H1 (cell line): ENCODE data around the gene DYNAP. TPM values are rescaled to one million over a fixed set of nuclear protein-coding genes. Genes with fewer than 3 reads are reported as not detected.

Source experiments
- CTCF ChIA-PET: fragments of 300-600 bp; sonication (Branson Sonifier 250); formaldehyde crosslinking; loops from one replicate; lab custom pipeline; 2021; ENCODE audit not compliant: partially characterized antibody; lab: Charles Lee
- POLR2A ChIA-PET: fragments of 300-600 bp; sonication (Branson Sonifier 250); formaldehyde crosslinking; loops from one replicate; lab custom pipeline; 2021; ENCODE audit warnings: inconsistent platforms; ENCODE audit not compliant: partially characterized antibody; lab: Charles Lee
- DNase-seq, 2 experiments: peaks; one replicate each; pipeline versions ENCODE4 v3.0.0 to v3.0.0-alpha.2; 2010 to 2022; ENCODE audit warnings: low spot score in 2 of 2, low read depth in 1 of 2, mixed read lengths in 1 of 2
- FAIRE-seq: peaks from 2 replicates; lab custom pipeline; 2011; peaks lifted over from hg19 to GRCh38; lab: Jason Lieb, UNC
- H2AFZ ChIP-seq: 2 replicates; pipeline ENCODE4 v1.8.1; 2012; ENCODE audit warnings: low read length, inconsistent platforms
- H2AK5ac ChIP-seq: 2 replicates; pipeline ENCODE4 v1.6.1; 2013; ENCODE audit warnings: low read depth, low read length
- H2BK120ac ChIP-seq: replicated peaks from 2 replicates; pipeline ENCODE3; 2013; ENCODE audit warnings: low read depth, low read length, inconsistent platforms
- H2BK12ac ChIP-seq: 2 replicates; pipeline ENCODE4 v1.6.1; 2013; ENCODE audit warnings: low read depth, low read length
- H2BK15ac ChIP-seq: 2 replicates; pipeline ENCODE4 v1.6.1; 2013; ENCODE audit warnings: low read length
- H2BK20ac ChIP-seq: 2 replicates; pipeline ENCODE4 v1.6.1; 2013; ENCODE audit warnings: low read length
- H2BK5ac ChIP-seq: 2 replicates; pipeline ENCODE4 v1.6.1; 2013; ENCODE audit warnings: low read depth, low read length
- H3K14ac ChIP-seq: 2 replicates; pipeline ENCODE4 v1.6.1; 2013; ENCODE audit warnings: inconsistent platforms; ENCODE audit not compliant: insufficient read length
- H3K18ac ChIP-seq: 2 replicates; pipeline ENCODE4 v1.6.1; 2013; ENCODE audit warnings: low read length; ENCODE audit errors: extremely low read depth
- H3K23ac ChIP-seq: 2 replicates; pipeline ENCODE4 v1.6.1; 2013; ENCODE audit warnings: inconsistent platforms; ENCODE audit not compliant: insufficient read length
- H3K23me2 ChIP-seq: 2 replicates; pipeline ENCODE4 v1.6.1; 2013; ENCODE audit warnings: low read depth, low read length
- H3K27ac ChIP-seq: 2 replicates; pipeline ENCODE4 v1.6.1; 2011; ENCODE audit warnings: low read depth, low read length, inconsistent platforms
- H3K27me3 ChIP-seq, 4 experiments: replicated peaks in 1 of 4; 1 replicate in 1 of 4; 2 replicates in 3 of 4; pipeline versions ENCODE4 v1.6.1 to v1.8.1; 2011 to 2013; ENCODE audit warnings: low read length in 3 of 4, mild to moderate bottlenecking in 3 of 4, inconsistent platforms in 2 of 4, mixed read lengths in 2 of 4, moderate library complexity in 1 of 4; ENCODE audit not compliant: control insufficient read depth in 3 of 4, insufficient read depth in 3 of 4; ENCODE audit errors: extremely low read depth in 1 of 4
- H3K36me3 ChIP-seq, 4 experiments: 2 replicates each; pipeline versions ENCODE4 v1.6.1 to v1.8.1; 2011 to 2013; ENCODE audit warnings: mild to moderate bottlenecking in 4 of 4, low read length in 3 of 4, moderate library complexity in 2 of 4, control low read depth in 1 of 4, inconsistent platforms in 1 of 4; ENCODE audit not compliant: insufficient read depth in 4 of 4, control insufficient read depth in 2 of 4
- H3K4ac ChIP-seq: replicated peaks from 2 replicates; pipeline ENCODE3; 2013; ENCODE audit warnings: low read length, low read depth, mixed read lengths, inconsistent platforms; ENCODE audit not compliant: insufficient read length
- H3K4me1 ChIP-seq, 4 experiments: replicated peaks in 1 of 4; 1 replicate in 1 of 4; 2 replicates in 3 of 4; pipeline versions ENCODE4 v1.6.1 to v1.8.1; 2011 to 2013; ENCODE audit warnings: low read length in 3 of 4, inconsistent platforms in 2 of 4, mixed read lengths in 1 of 4; ENCODE audit not compliant: insufficient read depth in 4 of 4, control insufficient read depth in 3 of 4
- H3K4me2 ChIP-seq, 2 experiments: 2 replicates each; pipeline versions ENCODE4 v1.6.1 to v1.8.1; 2011 to 2013; ENCODE audit warnings: low read depth in 2 of 2, low read length in 2 of 2, control low read depth in 1 of 2, inconsistent platforms in 1 of 2, mild to moderate bottlenecking in 1 of 2; ENCODE audit not compliant: insufficient read depth in 1 of 2
- H3K4me3 ChIP-seq, 4 experiments: fragments of 200-600, 300-600 bp in 1 of 4; sonication (generic), shearing (Covaris generic), sonication (Bioruptor Twin) in 1 of 4; 2 replicates each; pipeline versions ENCODE4 v1.5.1 to v1.8.1; 2011 to 2016; ENCODE audit warnings: low read length in 4 of 4, low read depth in 3 of 4, control low read depth in 2 of 4, inconsistent platforms in 2 of 4, mild to moderate bottlenecking in 2 of 4, mixed read lengths in 1 of 4, moderate library complexity in 1 of 4; ENCODE audit not compliant: insufficient read depth in 2 of 4; ENCODE audit errors: extremely low read depth in 1 of 4
- H3K56ac ChIP-seq: replicated peaks from 2 replicates; pipeline ENCODE3; 2013; ENCODE audit warnings: low read depth, mild to moderate bottlenecking, mixed read lengths, low read length, inconsistent platforms; ENCODE audit not compliant: insufficient read length
- H3K79me1 ChIP-seq: 2 replicates; pipeline ENCODE4 v1.6.1; 2013; ENCODE audit warnings: low read depth, low read length, control low read depth
- H3K79me2 ChIP-seq, 2 experiments: 2 replicates each; pipeline versions ENCODE4 v1.6.1 to v1.8.1; 2012 to 2013; ENCODE audit warnings: low read length in 2 of 2, mild to moderate bottlenecking in 2 of 2, inconsistent platforms in 1 of 2; ENCODE audit not compliant: insufficient read depth in 2 of 2, control insufficient read depth in 1 of 2
- H3K9ac ChIP-seq, 4 experiments: replicated peaks in 1 of 4; 1 replicate in 1 of 4; 2 replicates in 3 of 4; pipeline versions ENCODE4 v1.6.1 to v1.8.1; 2011 to 2013; ENCODE audit warnings: low read depth in 3 of 4, low read length in 3 of 4, control low read depth in 2 of 4, mild to moderate bottlenecking in 2 of 4, moderate library complexity in 2 of 4, inconsistent platforms in 1 of 4; ENCODE audit errors: extremely low read depth in 1 of 4
- H3K9me3 ChIP-seq, 2 experiments: 2 replicates each; pipeline versions ENCODE4 v1.6.1 to v1.8.1; 2012 to 2013; ENCODE audit warnings: mild to moderate bottlenecking in 2 of 2, moderate library complexity in 2 of 2, control low read depth in 1 of 2, inconsistent platforms in 1 of 2, low read depth in 1 of 2, low read length in 1 of 2, mixed read lengths in 1 of 2; ENCODE audit not compliant: insufficient read depth in 2 of 2
- H4K20me1 ChIP-seq, 2 experiments: replicated peaks in 1 of 2; 2 replicates each; pipeline versions ENCODE3 to v1.8.1; 2011 to 2013; ENCODE audit warnings: inconsistent platforms in 2 of 2, low read length in 2 of 2, mild to moderate bottlenecking in 1 of 2; ENCODE audit not compliant: insufficient read depth in 2 of 2, control insufficient read depth in 1 of 2
- H4K5ac ChIP-seq: 2 replicates; pipeline ENCODE4 v1.6.1; 2013; ENCODE audit warnings: low read length, low read depth, mixed read lengths, inconsistent platforms; ENCODE audit not compliant: insufficient read length
- H4K8ac ChIP-seq: 2 replicates; pipeline ENCODE4 v1.8.0; 2013; ENCODE audit warnings: mild to moderate bottlenecking, moderate library complexity, low read length, inconsistent platforms; ENCODE audit not compliant: insufficient read depth; ENCODE audit errors: extremely low read depth
- H4K91ac ChIP-seq: replicated peaks from 2 replicates; pipeline ENCODE3; 2013; ENCODE audit warnings: low read length, mixed read lengths, inconsistent platforms; ENCODE audit not compliant: insufficient read length
- SUZ12 ChIP-seq: fragments of 200-600 bp; sonication (generic); IDR thresholded peaks from 2 replicates; pipeline ENCODE4 v1.6.1; 2012; ENCODE audit warnings: mild to moderate bottlenecking, inconsistent platforms, low read length, moderate library complexity, mixed read lengths
- whole genome bisulfite sequencing, 2 experiments: shearing (Covaris generic) in 1 of 2; methylation state at CpG; one replicate each; pipeline versions ENCODE4 v1.1.6 to v1.1.7; 2013 to 2015; ENCODE audit warnings: low lambda C conversion rate in 2 of 2, mixed read lengths in 2 of 2, inconsistent platforms in 1 of 2, low coverage in 1 of 2, missing lambda C conversion rate in 1 of 2; ENCODE audit not compliant: insufficient replicate concordance in 2 of 2, insufficient coverage in 1 of 2, insufficient read length in 1 of 2; ENCODE audit errors: extremely low coverage in 1 of 2, missing lambda C conversion rate in 1 of 2; 5-methylcytosine and 5-hydroxymethylcytosine counted together
- polyA plus RNA-seq, 7 experiments: library from polyadenylated mRNA; depleted of rRNA in 3 of 7; stranded (reverse) in 5 of 7; unstranded in 2 of 7; fragments of >200 nt in 5 of 7; fragments of 200-250 nt in 2 of 7; gene quantifications; 1 replicate in 5 of 7; 2 replicates in 1 of 7; 4 replicates in 1 of 7; pipeline versions ENCODE4 v1.2.1 to v1.2.3, GENCODE V29; 2011 to 2013; ENCODE audit warnings: missing spikeins in 2 of 7, mixed read lengths in 2 of 7
- total RNA-seq: library from RNA; stranded (reverse); fragmentation: NEBNext Ultra II Directional; extraction: Animal tissue kit (Norgen Biotek cat#: 25700); gene quantifications from 2 replicates; pipeline ENCODE4 v1.2.1, GENCODE V29; 2021

Gene DYNAP
- total and polyA plus RNA-seq, 2 of the 8 experiments (the other 6 are each of a cell fraction or from before 2014, with no cell fraction given), result 0.22 to 1.5 TPM

- Histone ChIP-seq H3K56ac (no peak overlapping the region), H3K79me1 (no peaks in the 10 kb centered on the region), H4K20me1 (no peaks in the 10 kb centered on the region), H4K5ac (no peak overlapping the region), H4K8ac (no peak overlapping the region), H3K4me2 (no peak overlapping the region), H3K9me3 (peaks cover 8 to 14% of the 10 kb centered on the region in 2 experiments), H2BK20ac (no peak overlapping the region), H2BK120ac (no peak overlapping the region), H2BK5ac (no peak overlapping the region), H3K4me1 (no peaks in the 10 kb centered on the region), H2BK15ac (no peak overlapping the region), H3K23ac (no peak overlapping the region), H3K27me3 (no peaks in the 10 kb centered on the region), H3K18ac (no peak overlapping the region), H3K36me3 (peaks cover 0 to 4% (median 1%) of the 10 kb centered on the region in 4 experiments; a peak in 3 of 8 replicates), H2AFZ (no peak overlapping the region), H3K27ac (no peak overlapping the region), H2AK5ac (no peak overlapping the region), H3K9ac (no peak overlapping the region), H2BK12ac (no peak overlapping the region), H3K14ac (no peak overlapping the region), H3K4me3 (no peak overlapping the region), H3K79me2 (no peaks in the 10 kb centered on the region), H3K23me2 (no peaks in the 10 kb centered on the region), H4K91ac (no peak overlapping the region), H3K4ac (no peak overlapping the region)
- 84% methylated on average over 1 of the region's 1 CpG; no CpG with 5 or more reads in 1 of the 2 experiments for WGBS, 2 experiments
- ChIA-PET POLR2A (no interaction called here), CTCF (no interaction called here)
- DNase-seq (no peak), FAIRE-seq (no peak)
- no peak for TF ChIP-seq SUZ12
These were observed 35.7 kb downstream of the DYNAP start for GRCh38 chr18:54626779-54627178.
